ENCODE measurements around the gene MPPED1.

DNA sequence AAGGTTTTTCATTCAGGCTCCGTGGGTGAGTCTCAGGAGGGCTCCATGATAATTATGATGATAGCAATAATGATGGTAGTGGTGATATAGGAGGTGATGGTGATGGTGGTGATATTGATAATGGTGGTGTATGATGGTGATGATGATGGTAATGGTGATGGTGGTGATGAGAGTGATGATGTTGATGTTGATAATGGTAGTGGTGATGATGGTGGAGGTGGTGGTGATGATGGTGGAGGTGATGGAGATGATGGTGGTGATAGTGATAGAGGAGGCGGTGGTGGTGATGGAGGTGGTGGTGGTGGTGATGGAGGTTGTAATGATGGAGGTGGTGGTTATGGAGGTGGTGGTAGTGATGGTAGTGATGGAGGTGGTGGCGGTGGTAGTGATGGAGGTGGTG is 79.4 kb downstream of the MPPED1 start:
- TF ChIP-seq CTCF (conservative IDR thresholded peaks at IDR 0.05 in 1 of 2, IDR thresholded peaks at IDR 0.05 in 1 of 2; ENCODE audit: low read depth in 1 of 2, low read length in 2 of 2) = no peak
- TF ChIP-seq EZH2 (IDR thresholded peaks at IDR 0.05; ENCODE audit: low read length, missing control alignments) = no peak
